GM21390 (cell line): ENCODE results near the gene CRIP1.
A peak's percentile ranks its signal among the peaks of the same experiment; 100 is the strongest.

Experiments
- ATAC-seq: cut with Tn5 transposase; IDR thresholded peaks from one replicate; pipeline ENCODE4 v1.9.1; 2021; ENCODE audit not compliant: unreplicated experiment

The CRIP1 gene

DNA sequence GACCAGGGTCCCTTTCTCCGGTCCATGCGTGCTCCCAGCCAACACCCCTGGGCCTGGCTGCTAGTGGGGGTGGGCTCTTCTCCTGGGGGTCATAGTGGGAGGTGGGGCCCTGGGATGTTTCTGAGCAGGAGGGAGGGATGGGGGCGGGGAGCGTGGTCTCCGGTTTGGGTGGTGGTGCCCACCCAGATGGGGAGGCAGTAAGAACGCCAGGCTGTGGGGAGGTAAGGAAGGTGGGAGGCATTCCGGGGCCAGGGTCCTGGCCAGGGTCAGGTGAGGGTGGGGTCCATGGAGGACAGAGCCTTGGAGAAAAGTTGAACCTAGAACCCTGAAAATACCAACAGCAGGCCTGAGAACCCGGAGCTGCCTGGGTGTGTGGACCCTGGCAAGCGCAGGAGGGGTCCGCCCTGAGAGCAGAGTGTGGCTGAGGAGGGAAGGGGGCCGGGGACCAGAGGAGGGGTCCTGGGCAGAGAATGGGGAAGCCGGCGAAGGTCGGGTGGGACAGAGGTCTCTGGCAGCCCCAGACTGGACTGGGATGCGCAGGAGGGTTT, 6.4 kb upstream of the CRIP1 start:
- ATAC-seq: no peak

DNA sequence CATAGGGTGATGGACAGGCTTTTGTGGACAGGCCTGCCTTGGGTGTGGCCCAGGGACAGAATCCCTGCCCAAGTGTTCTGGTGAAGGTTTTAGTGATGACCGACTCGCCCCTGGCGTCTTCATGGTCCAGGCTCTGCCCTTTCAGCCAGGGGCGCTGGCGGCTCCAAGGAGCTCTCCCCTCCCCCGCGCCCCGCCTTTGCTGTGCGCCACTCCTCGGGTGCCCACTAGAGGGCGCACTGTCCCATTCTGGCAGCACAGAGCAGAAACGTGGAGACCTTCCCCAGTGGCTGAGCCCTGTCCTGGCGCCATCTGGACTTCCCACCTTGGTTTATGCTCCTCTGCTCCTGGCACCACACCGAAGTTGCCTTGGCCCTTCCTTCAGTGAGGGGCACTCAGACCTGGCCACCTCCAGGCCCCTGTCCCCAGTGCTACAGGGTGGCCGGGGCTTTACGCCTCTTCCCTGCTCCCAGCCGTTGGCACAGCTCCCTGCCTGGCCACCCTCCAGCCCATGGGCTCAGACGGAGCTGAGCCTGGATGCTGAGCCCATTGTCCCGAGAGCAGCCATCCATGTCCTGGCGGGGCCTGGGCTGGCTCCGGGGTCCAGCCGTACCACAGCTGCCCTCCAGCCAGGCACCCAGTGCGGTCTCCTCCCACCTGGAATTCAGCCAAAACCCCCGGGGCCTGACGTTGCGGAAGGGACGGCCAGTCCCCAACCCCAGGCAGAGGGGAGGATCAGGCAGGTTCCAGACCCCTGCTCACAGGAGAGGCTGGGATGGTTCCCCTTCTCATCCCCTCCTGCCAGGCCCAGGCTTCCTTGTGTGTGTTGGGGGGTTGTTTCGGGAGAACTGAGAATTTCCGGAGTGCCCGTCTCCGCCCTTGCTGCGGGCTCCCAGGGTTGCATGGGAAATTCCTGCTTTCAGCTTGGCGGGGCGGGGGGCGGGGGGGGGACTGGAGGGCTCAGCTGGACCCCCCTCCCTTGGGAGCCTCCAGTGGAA, 5.6 kb upstream of the CRIP1 start:
- peak; percentile 50 for ATAC-seq

DNA sequence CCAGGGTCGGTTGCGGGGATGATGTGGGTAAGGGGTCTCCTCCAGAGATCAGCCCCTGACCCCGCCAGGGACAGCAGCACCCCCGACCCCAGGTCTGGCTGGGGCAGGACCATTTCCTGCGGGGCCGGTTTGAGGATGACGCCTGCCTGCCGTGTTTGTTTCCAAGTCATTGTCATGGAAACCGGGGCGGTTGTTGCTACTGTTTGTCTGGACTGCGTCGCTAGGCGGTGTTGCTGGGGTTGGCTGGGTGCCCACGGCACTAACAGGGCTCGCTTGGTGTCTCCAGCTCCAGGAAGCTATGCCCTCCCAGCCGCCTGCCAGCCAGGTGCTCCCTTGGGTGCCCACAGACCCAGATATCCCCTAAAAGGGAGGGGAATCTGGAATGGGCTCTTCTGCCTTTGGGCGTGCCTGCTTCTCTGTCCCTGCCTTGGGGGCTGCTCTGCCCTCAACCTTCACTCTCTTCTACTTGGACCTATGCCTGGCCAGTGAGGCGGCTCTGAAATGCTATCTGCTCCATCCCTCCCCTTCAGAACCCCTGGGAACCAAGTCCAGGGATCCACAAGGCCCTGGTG, 4.7 kb upstream of the CRIP1 start:
- ATAC-seq: peak; percentile 45

DNA sequence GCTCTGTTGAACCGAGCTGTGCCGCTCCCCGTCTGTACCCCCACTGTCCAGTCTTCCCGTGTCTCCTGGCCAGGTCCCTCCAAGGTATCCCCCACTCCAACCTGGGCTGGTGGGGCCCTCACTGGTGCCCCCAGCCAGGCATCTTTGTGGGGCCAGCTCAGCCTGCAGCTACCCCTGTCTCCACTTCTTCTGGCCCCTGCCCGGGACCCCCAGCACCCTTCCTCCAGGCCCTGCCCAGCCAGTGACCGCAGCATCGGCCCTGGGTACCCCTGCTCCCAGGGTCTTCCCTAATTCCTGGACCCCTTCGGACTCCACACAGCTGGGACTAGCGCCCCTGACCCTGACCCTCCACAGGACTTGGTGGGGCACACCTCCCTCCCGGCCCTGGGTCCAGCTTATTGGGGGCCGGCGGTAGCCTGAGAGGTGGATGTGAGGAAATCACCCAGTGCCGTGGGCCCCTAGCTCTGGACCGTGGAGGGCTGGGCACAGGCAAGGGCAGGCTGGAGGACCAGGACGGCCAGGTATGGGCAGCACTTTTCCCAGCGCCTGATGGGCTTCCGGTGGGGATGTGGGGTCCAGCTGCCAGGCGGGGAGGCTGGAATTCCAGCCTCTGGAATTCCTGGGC, 4.1 kb upstream of the CRIP1 start:
- ATAC-seq: no peak

DNA sequence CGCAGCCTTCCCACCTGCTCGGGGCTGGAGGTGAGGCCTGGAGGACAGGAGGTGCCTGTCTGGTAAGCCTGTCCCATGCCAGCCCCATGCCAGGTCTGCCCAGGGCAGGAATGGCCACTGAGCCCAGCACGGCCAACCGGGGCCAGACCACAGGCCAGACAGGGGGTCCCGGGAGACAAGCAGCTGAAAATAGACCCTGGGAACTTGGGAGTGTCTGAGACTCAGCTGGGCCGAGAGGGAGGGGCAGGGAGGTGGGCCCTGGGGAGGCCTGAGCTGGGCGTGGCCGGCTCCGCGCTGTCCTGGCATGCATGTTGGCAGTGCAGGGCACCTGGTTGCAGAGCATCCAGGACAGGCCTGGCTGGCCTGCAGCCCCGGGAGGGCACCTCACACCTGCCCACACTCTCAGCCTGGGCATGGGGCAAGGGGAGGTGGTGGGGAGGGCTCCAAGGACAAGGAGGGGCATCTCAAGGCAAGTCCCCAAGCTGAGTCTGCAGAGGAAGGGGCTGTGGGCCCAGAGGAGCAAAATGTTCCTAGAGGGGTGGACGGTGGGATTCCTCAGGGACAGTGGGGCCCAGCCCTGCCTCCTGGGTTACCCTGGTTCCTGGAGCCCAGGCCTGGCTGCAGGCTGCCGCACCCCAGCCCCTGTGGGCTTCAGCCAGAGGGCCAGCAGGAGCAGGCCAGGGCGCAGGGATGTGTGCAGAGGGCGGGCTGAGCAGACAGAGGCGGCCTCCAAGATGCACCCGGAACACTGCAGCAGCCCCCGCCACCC, 3.2 kb upstream of the CRIP1 start:
- no peak for ATAC-seq

DNA sequence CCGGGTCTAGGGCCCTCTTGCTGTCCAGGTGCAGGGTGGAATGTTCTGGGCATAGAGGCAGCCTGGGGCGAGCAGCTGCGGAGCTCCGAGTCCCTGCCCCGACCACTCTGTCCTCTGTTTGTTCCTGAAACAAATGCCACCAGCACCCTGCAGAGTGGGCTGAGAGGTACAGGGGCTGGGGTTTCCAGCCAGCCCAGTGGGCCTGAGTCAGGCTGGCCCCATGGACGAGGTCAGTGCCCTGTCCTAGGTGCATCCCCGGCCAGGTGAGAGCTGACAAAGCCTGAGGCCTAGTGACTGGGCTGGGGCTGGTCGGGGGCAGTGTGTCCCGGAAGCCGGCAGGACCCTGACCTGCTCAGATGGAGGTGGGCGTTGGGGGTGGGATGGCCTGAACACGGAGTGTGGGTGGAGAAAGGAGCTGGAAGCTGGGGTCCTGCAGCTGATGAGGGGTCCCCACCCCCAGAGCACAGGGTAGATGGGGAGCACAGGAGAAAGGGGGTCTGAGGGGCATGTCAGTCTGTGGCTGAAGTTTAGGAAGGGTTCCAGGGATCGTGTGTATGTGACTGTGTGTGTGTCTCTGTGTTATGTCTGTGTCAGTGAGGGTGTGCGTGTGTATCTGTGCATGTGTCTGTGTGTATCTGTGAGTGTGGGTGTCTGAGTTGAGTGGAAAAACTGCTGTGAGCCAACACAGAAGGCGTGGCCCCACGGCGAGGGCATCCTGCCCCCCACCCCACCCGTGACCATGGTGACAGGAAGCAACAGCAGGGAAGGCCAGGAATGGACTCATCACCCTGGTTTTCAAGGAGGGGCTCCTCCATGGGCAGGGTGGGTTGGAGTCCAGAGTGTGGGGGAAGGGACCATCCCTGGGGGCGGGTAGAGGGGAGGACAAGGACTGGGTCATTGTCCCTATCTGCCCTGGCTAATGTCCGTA, 2.4 kb upstream of the CRIP1 start:
- no peak for ATAC-seq

DNA sequence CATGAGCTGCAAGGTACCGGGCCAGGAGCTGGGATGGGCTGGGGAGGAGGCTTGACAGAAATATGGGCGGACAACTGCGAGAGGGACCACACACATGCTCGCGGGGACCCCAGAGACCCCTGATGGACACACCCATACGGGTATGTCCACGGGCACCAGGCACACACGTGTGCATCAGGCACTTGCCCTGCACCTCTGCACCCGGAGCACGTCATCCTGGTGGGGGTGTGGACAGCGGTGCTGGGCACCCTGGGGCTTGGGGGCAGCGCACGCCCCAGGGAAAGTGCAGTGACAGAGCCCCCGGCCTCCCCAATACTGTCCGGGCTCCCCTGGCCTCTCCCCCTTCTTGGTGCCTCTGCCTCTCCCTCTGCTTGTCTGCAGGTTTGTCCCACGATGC, 1.7 kb upstream of the CRIP1 start:
- no peak for ATAC-seq

DNA sequence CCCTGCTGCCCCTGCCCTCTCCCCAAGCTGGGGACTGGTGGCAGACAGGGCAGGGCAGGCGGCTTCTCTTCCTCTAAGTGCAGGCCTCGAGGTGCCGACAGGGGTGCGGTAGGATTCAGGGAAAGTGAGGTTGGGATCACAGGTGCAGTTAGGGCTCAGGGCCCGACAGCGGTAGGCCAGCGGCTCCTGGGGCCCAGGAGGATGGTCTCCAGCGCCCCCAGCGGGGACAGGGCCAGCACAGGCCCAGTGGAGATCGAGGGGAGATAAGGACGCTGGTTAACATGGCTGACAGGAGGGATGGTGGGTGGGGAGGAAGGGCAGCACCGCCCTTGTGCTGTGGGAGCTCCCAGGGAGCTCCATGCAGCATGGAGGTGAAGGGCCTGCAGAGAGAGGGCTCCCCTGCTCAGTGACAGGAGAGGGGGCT, 935 bp upstream of the CRIP1 start:
- no peak for ATAC-seq

DNA sequence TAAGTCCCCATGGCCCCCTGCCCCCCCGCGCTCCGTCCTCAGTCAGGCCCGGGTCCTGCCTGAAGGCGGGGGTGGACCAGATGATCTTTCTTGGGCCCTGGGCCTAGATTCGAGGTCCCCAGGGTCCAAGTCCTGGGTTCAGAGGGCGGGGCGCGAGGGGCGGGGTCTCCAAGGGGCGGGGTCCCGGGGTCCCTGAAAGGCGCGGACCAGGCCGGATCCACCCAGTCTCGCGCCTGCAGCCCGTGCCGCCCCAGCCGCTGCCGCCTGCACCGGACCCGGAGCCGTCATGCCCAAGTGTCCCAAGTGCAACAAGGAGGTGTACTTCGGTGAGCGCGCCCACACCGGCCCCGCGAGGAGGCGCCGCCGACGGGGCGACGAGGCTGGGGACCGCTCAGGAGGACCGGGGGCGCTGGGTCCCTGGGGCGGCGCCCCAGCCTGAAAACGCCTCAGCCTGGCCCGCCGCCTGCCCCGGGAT, 325 bp downstream of the CRIP1 start:
- ATAC-seq: no peak

DNA sequence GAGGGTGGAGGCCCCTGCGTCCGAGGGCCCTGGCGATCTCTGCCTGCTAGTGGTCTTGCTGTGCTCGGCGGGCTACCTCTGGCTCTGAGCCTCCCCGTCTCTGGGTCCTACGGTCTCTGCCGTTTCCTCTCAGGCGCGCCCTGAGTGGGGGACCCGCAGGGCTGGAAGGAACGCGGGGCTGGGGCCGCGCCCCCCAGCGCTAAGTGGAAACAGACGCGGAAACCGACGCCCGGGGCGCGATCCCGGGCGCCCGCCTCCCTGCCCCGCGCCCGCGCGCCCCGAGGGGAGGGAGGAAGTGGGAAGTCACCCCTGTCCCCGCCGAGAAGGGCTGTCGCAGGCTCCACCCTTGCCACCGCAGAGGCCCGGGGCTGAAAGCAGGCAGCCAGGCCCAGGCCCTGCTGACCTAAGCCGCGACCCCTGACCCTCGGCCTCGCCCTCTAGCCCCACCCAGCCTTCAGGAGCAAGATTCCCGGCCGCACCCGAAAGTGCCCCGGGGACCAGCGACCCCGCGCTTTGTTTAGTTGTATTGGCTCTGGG, 831 bp downstream of the CRIP1 start:
- ATAC-seq: no peak

DNA sequence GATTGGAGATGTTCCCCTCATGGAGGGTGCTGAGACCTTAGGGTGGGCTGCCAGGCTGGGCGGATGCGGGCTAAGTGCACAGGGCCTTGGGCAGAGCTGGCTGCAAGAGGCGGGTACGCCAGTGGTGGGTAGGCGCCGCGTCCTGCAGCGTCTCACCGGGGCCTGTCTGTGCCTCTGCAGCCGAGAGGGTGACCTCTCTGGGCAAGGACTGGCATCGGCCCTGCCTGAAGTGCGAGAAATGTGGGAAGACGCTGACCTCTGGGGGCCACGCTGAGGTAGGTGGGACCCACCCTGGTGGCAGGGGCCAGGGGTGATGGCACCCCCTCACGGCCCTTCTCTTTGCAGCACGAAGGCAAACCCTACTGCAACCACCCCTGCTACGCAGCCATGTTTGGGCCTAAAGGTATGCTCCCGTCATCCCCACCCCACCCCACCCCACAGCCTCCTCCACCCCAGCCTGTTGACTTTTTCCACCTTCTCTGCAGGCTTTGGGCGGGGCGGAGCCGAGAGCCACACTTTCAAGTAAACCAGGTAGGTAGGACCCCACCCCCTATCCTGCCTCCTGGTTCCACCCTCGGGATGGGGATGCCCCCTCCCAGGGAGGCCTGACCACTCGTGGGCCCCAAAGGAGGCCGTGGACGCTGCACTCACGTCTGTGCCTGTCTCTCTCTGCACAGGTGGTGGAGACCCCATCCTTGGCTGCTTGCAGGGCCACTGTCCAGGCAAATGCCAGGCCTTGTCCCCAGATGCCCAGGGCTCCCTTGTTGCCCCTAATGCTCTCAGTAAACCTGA, 1.5 kb downstream of the CRIP1 start:
- no peak for ATAC-seq

DNA sequence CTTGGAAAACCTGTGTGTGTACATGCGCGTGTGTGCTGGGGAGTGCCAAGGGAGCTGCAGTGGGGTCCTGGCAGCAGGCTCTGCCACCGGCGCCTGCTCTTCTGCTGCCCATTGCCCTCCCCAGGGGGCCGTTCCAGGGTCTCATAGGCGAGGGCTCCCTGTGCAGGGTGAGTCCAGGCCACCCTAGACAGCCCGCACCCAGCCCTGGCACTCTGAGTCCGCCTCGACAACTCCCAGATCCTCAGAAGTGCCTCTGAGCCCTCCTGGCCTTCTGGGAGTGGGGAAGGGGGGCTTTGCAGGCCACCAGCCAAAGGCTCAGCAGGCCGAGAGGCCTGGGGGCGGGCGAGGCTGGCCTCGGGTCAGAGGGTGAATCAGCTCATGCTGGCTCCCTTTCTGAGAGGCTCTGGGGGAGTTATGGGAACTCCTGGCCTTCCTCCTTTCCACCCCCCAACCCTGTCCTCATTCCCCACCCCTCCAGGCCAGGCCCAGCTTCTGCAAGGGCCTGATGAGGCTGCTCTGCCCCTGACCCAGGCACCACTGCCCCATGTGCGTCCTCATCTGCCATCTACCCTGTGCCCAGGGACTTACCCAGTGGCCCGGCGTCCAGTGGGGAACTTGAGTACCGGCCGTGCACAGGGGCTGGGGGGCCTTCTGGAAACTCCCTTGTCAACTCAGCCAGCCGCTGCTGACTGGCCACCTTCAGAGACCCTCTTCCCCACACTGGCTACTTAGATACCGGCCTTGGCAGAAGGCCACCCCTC, 2.3 kb downstream of the CRIP1 start:
- no peak for ATAC-seq

DNA sequence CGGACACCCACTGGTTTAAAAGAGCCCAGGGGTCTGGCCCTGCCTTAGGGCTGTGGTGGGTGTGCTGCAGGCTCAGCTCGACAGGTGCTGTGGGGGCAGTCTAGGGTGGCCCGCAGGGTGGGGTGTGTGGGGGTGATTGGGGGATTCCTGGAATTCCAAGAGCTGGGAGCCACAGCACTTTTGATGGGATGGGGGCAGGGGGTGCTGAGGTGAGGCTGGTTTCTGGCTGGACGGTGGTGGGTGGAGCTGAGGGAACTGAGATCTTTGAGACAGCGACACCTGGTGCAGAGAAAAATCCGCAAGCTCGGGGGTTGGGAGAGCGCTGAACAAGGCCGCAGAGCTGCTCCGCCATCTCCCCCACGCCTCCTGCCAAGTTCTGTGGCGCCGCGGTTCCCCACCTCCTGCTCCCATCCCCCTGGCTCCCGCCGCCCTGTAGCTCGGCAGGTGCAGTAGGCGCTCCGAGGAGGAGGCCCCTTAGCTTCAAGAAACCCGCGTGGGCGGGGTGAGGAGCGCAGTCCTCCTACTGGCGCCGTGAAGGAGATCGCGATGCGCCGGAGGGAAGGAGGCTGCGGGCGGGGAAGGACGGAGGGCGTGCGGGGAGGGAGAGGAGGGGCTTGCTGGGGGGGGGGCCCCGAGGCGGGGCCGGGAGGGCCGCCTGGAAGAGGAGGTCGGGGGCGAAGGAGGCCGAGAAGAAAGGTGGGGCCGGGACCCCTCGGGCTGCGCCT, 3.0 kb downstream of the CRIP1 start:
- ATAC-seq: no peak

DNA sequence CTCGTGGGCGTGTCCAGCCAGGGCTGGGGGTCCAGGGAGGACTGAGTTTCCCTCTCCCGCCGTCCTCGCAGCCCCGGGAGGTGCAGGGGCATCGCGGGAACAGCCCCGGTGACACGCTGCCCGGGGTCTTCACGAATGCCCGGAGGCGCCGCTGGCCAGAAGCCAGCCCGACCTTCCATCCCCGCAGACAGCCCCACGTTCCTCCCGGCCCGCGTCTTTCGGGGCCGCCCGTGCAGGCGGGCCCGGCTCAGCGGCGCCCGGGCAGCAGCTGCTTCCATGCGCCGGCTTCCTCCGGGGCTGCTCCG, 3.5 kb downstream of the CRIP1 start:
- peak; percentile 3 for ATAC-seq

DNA sequence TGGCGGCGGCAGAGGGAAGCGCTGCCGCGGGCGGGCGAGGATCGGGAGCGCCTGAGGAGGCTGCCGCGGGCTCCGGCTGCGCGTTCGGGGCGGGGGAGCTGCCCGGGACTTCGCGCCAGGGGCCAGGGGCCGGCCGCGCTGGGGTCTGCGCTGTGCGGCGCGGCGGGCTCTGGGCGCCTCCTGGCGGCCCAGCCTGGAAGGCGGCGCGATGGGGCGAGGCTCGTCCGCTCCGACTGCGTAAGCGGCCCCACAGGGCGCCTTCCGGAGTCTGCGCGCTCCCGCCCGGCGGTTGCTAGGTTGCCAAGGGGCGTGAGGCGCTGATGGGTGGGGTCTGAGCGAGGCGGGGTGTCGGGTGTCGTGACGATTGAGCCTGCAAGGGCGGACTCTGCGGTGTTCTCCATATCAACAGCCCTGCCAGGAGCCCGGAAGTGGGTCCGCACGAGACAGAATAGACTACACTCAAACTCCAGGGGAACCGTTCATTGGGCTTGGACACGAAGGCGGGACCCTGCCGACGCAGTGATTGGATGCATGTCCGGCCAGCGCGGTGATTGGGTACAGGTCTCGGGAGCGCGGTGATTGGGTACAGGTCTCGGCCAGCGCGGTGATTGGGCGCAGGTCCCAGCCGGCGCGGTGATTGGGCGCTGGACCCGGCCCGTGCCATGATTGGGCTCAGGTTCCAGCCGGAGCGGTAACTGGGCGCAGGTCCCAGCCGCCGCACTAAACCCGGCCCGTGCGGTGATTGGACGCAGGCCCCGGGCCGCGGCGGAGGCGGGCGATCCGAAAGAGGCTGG, 4.1 kb downstream of the CRIP1 start, which contains the start of gene TEDC1:
Gene TEDC1 (plus strand): TSS at position 675 of the 794 bp plus-strand sequence. CDS start 130 bp downstream, outside the sequence.
- peak; percentile 62 for ATAC-seq

DNA sequence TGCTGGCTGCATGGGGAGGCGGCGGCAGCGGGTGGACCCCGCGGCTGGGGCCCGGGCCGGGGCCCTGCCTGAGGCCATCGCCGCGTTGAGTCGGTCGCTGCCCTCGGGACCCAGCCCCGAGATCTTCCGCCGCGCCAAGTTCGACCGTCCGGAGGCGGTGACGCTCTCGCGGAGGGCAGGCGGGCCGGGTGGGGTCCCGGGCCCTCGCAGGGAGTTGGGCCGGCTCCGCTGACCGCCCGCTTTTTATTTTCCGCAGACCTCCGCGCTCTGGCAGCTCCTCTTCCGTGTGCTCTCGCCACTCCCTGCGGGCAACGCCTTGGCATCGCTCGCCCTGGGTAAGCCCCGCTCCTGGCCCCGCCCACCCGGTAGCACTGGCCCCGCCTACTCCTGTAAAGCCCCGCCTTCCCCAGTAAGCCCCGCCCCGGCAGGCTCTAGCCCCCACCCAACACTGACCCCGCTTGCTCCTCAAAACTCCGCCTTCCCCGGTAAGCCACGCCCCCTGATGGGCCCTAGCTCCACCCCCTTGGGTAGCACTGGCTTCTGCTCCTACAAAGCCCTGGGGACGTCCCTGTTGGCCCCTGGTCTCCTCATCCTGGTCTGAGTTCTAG, 4.8 kb downstream of the CRIP1 start:
- ATAC-seq: no peak
